ENCODE data around the gene ZWILCH.
"Not testable (repeated sequence)": the region's sequence is repeated elsewhere in the genome, so short reads cannot be mapped to it uniquely, and the experiment has no call there.

DNA sequence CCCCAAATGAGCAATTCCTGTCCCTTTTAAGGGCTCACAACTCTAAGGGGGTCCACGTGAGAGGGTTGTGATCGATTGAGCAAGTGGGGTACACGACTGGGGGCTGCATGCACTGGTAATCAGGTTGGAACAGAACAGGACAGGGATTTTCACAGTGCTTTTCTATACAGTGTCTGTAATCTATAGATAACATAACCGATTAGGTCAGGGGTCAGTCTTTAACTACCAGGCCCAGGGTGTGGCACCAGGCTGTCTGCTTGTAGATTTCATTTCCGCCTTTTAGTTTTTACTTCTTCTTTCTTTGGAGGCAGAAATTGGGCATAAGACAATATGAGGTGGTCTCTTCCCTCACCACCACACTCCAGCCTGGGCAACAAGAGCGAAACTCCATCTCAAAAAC, 39.8 kb upstream of the ZWILCH start:
- not testable (repeated sequence) for TF ChIP-seq EZH2 (IDR thresholded peaks at IDR 0.05; ENCODE audit: low read depth, unreplicated experiment); NANOG (IDR thresholded peaks at IDR 0.05; ENCODE audit: borderline replicate concordance)
- TF ChIP-seq, protein P1, sequence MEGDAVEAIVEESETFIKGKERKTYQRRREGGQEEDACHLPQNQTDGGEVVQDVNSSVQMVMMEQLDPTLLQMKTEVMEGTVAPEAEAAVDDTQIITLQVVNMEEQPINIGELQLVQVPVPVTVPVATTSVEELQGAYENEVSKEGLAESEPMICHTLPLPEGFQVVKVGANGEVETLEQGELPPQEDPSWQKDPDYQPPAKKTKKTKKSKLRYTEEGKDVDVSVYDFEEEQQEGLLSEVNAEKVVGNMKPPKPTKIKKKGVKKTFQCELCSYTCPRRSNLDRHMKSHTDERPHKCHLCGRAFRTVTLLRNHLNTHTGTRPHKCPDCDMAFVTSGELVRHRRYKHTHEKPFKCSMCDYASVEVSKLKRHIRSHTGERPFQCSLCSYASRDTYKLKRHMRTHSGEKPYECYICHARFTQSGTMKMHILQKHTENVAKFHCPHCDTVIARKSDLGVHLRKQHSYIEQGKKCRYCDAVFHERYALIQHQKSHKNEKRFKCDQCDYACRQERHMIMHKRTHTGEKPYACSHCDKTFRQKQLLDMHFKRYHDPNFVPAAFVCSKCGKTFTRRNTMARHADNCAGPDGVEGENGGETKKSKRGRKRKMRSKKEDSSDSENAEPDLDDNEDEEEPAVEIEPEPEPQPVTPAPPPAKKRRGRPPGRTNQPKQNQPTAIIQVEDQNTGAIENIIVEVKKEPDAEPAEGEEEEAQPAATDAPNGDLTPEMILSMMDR (conservative IDR thresholded peaks at IDR 0.05; ENCODE audit: low read depth in 2 of 2), result not testable (repeated sequence)

Measured in GM23338 (cell line).